Skeletal muscle tissue (tissue), 2 donors: ENCODE data around the gene BIRC7. TPM values are rescaled to one million over a fixed set of nuclear protein-coding genes. Genes with fewer than 3 reads are reported as not detected.

Source experiments
- small RNA-seq: library from RNA; depleted of rRNA; stranded (forward); fragments of <200 nt; gene quantifications from one replicate; pipeline ENCODE3, GENCODE V24; 2014
- total RNA-seq: library from RNA; depleted of rRNA; stranded (reverse); fragments of >200 nt; gene quantifications from one replicate; pipeline ENCODE4 v1.2.3, GENCODE V29; 2014

BIRC7 gene
- total RNA-seq, 1 donor from 2014 or later = not detected

Small RNA genes within 50 kb of the gene (small RNA-seq; reads per million reads assigned to genes)
- gene MIR3196 (not detected), gene MIR4326 (2.0 reads per million, percentile 85 among the genes with 10 or more reads in this experiment)

Other genes starting within 250 kb of the BIRC7 start
- not detected for gene BHLHE23, start 228.9 kb upstream of the BIRC7 start, total RNA-seq
- gene YTHDF1, start 19.8 kb upstream of the BIRC7 start, total RNA-seq = 17.2 TPM
- gene NKAIN4, start 18.6 kb downstream of the BIRC7 start, total RNA-seq = 13.6 TPM
- gene ARFGAP1, start 36.9 kb downstream of the BIRC7 start, total RNA-seq = 31.8 TPM
- 2.6 TPM for gene COL20A1, start 57.3 kb downstream of the BIRC7 start, total RNA-seq
- gene CHRNA4, start 125.4 kb downstream of the BIRC7 start, total RNA-seq = 0.52 TPM
- gene KCNQ2, start 236.8 kb downstream of the BIRC7 start, total RNA-seq = 1.6 TPM